GM18870 (cell line): ENCODE measurements around the gene ADIPOR1.

ENCODE experiments used
- ATAC-seq: cut with Tn5 transposase; IDR thresholded peaks from one replicate; pipeline ENCODE4 v1.9.1; 2021; ENCODE audit warnings: moderate library complexity; ENCODE audit not compliant: unreplicated experiment

Gene ADIPOR1

DNA sequence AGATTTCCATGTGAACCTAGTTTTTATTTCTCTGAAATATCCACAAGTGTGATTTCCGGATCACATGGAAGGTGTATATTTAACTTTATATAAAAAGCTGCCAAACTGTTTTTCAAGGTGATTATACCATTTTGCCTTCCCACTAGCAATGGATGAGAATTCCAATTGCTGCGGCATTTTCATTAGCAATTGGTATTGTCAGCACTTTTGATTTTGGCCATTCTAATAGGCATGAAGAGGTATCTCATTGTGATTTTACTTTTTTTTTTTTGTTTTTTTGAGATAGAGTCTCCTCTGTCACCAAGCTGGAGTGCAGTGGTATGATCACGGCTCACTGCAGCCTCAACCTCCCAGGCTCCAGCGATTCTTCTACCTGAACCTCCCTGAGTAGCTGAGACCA is 13.9 kb upstream of the ADIPOR1 start:
- no peak for ATAC-seq

DNA sequence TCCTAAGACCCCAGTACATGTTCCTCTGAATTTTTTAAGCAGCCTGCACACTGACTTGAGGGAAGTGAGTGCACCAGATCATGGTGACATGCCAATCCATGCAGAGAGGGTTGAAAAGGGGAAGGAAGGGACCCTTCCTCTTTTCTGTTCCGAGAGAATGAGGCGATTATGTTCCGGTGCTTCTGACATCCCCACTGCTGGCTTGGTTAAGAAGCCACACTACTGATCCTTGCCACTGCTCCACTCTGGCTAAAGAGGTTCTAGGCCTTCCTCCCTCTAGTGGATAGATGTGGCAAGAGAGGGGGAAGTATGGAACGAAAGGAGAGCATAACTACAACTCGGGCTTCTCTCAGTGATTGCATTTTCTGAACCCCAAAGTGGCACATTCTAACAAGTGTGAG is 10.8 kb upstream of the ADIPOR1 start:
- no peak for ATAC-seq

DNA sequence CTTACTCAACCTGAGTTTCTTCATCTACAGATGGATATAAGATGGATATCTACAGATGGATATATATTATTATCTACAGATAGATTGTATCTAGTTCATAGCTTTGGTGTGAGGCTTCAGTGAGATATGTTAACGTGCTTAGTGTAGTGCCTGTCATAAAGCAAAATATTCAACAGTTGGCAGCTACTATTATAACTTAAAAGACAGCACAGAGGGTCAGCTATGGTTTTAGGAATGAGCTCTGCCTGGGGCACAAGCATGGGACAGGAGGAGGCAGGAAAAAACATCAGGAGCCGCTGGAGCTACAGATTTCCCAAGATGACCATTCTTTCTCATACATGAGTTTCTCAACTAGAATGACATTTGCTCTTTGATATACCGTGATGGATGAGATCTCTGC is 10.2 kb upstream of the ADIPOR1 start:
- ATAC-seq, result no peak

GRCh38 chr1:202967684-202968281 is 9.7 kb upstream of the ADIPOR1 start:
- no peak for ATAC-seq

DNA sequence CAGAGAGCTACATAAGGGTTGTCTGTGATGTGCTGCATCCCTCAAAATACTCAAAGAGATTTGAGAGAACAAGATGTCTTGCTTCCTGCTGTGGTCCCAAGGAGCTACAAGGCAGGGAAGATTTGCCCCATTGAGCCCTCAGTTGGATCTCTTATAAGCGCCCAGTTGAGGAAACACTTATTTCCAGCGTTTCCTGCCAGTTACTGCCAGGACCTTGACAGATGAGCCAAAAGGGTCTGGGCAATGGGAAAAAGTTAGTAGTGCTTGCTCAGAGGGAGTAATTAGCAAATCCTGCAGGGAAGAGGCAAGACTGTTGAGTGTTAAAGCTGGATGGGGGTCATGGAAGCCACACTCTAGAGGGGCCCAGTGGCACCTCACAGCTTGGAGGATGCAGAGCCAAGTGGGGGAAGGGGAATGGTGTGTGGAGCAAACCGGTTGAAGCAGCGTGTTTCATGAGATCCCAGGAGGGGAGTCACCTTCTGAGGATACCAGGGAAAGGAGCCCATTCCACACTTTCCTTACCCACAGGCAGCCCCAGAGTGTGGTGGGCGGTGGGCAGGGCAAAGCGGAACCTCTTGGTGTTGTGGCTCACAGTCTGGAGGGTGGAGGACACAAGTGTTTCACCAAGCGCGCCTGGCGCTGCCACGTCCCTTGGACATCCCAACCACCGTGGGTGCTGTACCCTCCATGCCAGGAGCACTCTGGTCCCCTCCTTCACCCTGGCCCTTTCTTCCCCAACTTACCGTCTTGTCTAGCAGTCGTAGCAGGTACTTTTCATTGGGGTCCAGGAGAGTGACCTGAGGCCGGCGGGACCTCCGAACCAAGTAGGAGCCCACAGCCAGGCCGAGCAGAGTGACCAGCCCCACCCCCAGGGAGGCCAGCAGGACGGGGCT is 8.1 kb upstream of the ADIPOR1 start:
- ATAC-seq, result no peak

DNA sequence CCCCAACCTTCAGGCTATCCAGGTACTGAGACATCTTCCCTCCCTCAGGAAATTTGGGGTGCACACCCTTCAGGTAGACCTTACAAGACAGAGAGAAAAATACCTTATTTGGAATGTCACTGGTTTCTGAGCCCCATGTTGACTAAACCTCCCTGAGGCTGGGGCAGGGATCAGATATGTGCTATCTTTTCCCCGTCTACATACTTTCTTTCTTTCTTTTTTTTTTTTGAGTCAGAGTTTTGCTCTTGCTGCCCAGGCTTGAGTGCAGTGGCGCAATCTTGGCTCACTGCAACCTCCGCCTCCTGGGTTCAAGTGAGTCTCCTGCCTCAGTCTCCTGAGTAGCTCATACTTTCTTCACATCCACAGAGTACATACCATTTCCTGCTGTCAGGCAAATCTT is 7.3 kb upstream of the ADIPOR1 start:
- no peak for ATAC-seq

DNA sequence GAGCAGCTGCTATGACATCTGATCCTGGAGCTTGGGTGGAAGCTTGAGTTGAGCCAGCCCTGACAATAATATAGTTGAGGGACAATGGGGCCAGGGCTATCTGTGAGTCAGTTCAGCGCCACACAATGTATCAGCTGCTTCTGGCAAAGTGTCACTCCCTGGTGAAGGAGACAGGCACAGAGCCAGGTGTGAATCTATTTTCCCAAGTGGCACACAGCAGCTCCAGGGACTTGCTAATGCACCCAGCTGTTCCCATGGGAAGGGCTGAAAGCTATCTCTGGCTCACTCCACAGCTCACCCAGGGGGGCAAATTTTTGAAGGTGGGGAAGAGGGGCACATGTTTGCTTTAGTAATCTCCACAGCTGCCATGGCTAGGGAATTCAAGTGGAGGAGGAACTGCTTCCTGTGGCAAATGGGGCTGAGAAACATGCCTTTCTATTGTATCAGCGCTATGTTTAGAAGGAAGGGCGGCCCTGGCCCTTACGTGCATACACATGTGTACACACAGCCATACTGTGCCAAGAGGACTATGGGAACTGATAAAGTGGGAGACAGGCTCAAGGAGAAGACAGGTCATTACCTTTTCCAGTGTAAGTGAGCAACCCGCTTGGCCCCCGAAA is 6.8 kb upstream of the ADIPOR1 start:
- ATAC-seq, result no peak

DNA sequence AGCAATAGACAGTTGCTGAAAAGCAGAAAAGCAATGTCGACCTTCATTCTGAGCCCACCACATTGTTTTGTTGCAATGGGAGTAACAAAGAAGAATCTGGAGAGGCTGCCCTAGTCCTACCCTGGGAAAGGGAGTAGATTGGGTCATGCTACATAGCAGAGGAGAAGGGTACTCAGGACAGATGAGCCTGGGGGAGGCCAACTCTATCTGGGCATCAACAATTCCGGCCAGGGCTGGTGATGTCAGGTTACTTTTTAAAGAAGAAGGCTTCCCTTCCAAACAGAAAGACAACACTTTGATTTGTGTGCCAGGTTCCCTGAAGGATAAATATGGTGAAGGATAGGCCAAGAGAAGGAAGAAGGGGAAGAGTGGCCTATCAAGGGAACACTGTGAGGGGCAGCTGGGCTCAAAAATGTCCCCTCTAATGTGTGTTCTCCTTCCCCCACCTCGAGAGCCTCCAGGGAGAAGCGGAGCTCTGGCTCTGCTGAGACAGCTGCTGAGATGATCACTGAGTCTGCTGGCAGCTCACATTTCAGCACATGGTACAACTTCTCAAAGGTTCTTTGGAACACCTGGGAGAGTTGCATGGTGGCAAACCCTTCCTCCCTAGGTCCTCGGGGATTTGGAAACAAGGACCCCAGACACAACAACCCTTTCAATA is 3.2 kb upstream of the ADIPOR1 start:
- ATAC-seq, result no peak

DNA sequence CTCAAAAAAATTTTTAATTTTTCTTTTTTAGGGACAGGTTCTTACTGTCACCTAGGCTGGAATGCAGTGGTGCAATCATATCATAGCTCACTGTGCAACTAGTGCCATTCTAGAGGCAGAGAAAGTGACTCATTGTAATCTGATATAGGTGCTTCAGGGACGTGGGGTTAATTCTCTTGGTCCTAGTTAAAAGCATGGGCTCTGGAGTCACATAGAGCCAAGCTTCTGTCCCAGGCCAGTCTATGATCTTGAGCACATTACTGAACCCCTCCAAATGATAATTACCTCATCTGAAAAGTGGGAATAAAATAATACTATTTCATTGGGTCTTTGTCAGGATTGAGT is 1.1 kb upstream of the ADIPOR1 start:
- ATAC-seq, result no peak

DNA sequence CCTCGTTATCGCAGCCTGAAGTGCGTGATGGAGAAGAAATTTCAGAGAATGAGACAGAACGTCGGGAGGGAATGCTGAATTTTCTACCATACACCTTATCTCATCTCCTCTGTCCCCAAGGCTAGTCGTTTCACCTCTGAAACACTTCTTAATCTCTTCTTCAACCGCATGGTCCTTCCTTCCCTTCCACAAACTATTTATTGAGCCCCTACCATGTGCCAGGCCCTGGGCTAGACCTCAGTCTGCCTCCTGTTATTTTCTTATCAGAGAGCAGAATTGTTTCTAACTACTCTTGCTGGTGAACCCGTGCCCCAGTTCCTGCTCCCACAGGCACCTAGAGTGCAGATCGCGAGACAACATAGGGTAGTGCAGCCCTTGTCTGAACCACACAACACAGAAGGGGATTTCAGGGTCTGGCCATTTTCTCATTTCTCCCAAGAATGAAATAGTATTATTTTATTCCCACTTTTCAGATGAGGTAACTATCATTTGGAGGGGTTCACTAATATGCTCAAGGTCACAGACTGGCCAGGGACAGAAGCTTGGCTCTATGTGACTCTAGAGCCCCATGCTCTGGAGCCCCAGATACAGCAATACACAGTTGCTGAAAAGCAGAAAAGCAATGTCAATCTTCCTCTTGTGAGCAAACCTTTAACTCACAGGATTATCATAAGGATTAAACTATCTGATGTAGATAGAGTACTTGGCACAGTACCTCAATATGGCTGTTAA is 598 bp upstream of the ADIPOR1 start:
- peak; percentile 4 for ATAC-seq

GRCh38 chr1:202956969-202957368 is 1.1 kb downstream of the ADIPOR1 start:
- ATAC-seq, result no peak

GRCh38 chr1:202954057-202954745 is 3.9 kb downstream of the ADIPOR1 start:
- ATAC-seq, result no peak

DNA sequence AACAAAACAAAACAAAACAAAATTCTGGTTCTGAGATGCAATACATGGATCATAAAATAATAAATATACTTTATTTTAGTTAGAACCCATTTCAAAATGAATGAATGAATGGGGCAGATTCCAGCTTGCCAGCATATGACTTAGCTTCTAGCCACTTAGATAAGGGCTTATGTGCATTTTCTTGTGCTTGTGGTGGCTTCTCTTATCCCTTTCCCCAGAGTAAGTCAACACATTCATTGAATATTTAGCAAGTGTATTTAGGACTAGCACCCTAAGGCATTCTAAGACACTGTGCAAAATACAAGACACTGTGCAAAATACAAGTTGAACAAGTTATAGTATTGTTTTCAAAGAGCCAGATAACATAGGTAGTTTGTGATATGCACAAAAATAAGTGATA is 4.7 kb downstream of the ADIPOR1 start:
- no peak for ATAC-seq

GRCh38 chr1:202952818-202953217 is 5.3 kb downstream of the ADIPOR1 start:
- no peak for ATAC-seq

DNA sequence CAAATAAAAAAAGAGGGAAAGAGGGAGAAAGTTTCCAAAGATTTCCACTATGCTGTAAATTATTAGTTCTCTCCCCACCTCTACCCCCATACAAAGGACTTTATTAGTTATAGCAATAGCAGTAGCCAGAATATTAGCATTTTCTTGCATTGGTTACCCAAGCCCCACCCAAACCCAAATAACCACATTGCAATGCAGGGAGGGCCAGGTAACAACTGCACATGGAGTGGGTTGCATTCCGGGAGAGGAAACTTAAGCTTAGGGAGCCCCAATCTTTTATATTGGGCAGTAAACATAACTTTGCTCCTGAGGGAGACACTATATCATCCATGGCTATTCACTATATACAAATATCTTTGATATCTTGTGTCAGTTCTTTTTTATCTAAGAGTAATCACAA is 6.0 kb downstream of the ADIPOR1 start:
- no peak for ATAC-seq

GRCh38 chr1:202951437-202951836 is 6.7 kb downstream of the ADIPOR1 start:
- no peak for ATAC-seq

DNA sequence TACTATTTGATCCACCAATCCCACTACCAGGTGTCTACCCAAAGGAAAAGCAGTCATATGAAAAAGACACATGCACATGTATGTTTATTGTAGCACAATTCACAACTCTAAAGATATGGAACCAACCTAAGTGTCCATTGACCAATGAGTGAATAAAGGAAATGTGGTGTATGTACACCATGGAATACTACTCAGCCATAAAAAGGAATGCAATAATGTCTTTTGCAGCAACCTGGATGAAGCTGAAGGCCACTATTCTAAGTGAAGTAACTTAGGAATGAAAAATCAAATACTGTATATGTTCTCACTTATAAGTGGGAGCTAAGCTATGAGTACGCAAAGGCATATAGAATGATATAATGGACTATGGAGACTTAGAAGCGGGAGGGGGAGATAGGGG is 12.6 kb downstream of the ADIPOR1 start:
- no peak for ATAC-seq

DNA sequence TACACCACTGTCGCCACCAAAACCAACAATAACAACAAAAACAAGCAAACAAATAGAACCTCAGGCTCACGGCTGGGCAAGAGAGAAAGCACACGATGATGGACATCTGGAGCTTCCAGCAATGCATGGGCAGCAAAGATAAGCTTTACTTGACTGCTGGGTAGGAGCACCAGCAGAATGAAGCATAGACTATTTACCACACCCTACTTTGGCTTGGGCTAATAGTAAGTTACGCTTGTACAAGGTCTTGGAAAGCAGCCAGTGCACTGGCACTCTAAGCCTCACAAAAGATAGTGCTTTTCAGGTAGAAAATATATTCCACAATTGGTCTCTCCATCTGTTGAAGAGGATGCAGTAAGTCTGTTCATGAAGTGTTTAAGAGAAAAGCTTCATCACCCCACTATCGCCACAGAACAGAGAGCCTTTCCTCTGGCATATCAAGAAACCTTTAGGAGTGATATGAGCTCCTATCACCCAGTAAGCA is 13.6 kb downstream of the ADIPOR1 start:
- no peak for ATAC-seq

GRCh38 chr1:202942426-202942825 is 15.7 kb downstream of the ADIPOR1 start:
- no peak for ATAC-seq

DNA sequence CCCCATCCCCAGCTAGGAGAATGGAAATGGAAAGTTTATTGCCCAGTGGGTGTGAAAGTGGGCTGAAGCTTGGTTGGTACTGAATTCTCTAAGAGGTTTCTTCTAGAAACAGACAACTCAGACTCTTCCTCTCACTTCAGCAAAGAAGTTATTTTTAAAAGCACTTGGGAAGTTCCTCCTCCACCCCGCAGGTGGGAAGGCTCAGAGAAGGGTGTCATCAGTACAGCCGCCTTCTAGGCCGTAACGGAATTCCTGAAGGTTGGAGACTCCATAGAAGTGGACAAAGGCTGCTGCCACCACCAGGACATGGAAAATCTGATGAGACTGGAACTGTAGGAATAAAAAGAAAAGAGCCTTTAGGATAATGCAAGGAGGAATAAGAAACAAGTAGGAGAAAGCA is 16.7 kb downstream of the ADIPOR1 start:
- no peak for ATAC-seq
